ENCODE results near the gene SPATC1L.

The SPATC1L gene

DNA sequence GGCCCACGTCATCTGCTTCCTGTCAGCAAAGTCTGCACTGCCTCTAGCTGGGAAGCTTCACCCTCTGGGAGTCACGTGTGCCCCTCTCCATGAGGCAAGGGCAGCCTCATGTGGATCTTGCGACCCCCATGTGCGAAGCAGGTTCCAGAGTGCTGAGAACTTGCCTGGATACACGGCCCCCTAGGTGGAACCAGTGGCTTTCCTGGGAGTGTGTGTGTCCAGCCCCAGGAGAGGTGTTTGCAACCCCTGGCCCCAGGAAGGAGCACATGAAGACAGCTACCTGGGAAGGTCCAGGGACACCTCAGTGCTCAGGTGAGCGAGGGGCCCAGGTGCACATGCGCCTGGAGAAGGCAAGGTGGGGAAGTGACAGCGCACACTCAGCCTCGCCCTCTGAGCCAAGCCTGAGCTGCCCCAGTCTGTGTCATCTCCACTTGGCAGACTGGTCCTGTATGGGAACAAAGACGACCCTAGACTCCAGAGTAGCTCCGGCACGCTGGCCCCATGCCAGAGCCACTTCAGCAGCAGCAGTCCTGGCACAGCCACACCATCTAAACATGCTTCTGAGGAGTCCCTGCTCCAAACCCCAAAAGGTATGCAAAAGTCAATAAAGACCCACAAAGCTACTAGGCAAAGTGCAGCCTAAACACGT is 35.5 kb upstream of the SPATC1L start:
- TF ChIP-seq GATA3 (IDR thresholded peaks at IDR 0.05; ENCODE audit: low read depth, low read length) (no peak), GATA2 (IDR thresholded peaks at IDR 0.05; ENCODE audit: low read depth, low read length) (no peak)

DNA sequence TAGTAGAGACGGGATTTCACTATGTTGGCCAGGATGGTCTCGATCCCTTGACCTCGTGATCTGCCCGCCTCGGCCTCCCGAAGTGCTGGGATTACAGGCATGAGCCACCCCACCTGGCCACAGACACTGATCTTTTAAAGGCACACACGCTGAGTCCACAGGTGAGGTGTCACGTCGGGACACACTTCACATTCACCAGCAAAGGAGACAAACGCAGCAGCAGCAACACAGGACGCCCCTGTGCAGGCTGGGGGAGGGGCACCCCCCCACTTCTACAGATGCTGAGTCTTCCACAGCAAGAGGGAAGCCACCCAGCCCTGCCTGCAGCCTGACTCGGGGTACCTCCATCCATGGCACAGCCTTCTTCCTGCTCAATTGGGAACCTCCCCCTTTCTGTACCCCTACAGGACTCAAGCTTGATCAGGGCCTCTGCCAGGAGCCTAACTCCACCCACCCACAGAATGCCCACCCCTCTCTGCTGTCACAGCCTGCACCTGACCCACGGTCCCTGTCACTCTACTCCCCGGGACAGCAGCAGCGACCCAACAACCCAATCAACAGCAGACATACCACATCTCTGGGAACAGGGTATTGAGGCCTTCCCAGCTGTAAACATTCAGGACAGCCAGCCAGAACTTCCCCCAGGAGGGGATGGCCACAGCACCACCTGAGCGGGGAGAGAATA is 34.8 kb upstream of the SPATC1L start:
- TF ChIP-seq GATA2 (IDR thresholded peaks at IDR 0.05; ENCODE audit: low read depth, low read length) (no peak), GATA3 (IDR thresholded peaks at IDR 0.05; ENCODE audit: low read depth, low read length) (no peak)

DNA sequence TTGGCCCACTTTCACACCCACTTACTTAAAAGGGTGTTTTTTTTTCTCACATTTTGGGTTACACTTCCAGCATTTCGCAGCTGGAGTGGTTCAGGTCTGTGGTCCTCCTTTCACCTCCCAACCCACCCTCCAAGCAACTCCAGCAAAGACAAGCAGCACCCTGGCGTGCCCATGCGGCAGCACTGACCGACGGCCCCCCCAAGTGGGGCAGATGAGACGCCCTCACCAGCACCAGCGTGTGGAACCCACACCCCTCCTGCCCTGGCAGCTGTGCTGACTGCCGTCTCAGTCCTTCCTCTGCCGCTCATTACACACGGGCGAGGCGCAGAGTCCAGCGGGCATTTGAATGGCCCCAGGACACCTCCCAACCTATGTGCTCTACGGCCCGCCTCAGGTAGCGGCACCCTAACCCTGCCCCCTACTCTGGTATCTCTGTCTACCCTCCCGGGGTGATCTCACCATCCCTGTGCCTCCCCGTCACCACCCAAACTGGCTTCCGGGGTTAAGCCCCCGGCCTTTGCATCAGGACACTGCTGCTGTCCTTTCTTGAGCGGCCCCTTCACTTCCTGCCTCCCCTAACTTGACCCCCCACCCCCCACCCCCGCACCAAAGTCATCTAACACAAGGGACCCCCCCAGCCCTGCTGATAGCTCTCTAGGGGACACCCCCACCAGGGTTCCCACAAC is 33.4 kb upstream of the SPATC1L start:
- TF ChIP-seq GATA2 (IDR thresholded peaks at IDR 0.05; ENCODE audit: low read depth, low read length) (no peak), GATA3 (IDR thresholded peaks at IDR 0.05; ENCODE audit: low read depth, low read length) (no peak)

DNA sequence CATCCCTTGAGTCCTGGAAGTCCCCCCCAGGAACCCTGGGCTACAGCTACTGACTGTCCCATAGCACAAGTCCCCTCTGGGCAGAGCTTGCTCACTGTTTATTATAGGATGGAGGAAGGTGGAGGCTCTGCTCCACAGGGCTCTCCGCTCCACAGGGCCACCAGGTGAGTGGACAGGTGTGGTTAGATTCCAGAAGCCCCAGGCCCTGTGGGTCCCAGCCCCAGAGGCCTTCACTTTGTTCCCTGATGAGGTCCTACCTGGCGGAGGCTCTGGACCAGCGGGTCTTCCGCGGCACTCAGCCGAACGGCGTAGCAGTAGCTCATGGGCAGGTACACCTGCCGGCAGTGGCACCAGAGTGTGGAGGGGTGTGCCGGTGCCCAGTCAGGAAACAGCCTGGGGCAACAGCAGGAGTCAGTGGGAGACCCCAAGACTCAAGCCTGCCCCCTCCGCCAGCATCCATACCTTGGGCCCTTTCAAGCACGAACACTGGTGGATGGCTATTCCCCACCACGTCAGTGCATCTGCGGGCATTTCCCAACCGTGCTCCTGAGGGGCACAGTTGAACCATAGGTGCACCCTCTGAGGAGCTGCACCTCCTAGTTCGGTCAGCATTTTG is 32.0 kb upstream of the SPATC1L start:
- no peak for TF ChIP-seq GATA3 (IDR thresholded peaks at IDR 0.05; ENCODE audit: low read depth, low read length)
- no peak for TF ChIP-seq GATA2 (IDR thresholded peaks at IDR 0.05; ENCODE audit: low read depth, low read length)

DNA sequence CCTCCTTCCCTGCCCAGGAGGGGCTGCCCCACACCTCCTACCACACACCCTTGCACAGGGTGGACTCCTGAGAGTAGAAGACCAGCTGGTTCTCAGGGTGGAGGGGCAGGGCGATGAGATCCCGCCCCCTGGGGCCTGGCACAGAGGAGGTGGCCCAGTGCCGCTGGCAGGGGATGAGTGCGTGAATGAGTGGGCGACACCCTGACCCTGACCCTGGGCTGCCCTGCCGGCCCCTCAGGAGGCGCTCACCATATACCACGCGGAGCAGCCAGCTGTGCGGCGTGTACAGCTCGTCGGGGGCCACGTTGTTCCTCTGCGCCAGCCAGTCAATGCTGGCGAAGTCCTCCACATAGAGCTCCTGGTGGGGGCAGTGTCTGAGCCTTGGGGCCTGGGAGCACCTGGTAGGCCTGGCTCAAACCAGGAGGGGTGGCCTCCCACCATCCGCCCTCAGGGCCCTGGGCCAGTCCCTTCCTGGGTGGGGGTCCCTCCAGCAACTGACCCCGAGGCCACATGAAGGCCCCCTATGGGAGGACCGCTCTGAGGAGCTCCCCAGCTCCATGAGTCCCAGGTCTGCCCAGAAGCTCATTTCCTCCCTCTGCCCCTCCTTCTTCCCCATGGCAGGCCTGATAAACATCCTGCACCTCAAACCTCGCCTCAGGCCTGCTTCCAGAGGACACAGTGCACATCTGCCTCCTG is 31.3 kb upstream of the SPATC1L start:
- TF ChIP-seq GATA3 (IDR thresholded peaks at IDR 0.05; ENCODE audit: low read depth, low read length) = no peak

DNA sequence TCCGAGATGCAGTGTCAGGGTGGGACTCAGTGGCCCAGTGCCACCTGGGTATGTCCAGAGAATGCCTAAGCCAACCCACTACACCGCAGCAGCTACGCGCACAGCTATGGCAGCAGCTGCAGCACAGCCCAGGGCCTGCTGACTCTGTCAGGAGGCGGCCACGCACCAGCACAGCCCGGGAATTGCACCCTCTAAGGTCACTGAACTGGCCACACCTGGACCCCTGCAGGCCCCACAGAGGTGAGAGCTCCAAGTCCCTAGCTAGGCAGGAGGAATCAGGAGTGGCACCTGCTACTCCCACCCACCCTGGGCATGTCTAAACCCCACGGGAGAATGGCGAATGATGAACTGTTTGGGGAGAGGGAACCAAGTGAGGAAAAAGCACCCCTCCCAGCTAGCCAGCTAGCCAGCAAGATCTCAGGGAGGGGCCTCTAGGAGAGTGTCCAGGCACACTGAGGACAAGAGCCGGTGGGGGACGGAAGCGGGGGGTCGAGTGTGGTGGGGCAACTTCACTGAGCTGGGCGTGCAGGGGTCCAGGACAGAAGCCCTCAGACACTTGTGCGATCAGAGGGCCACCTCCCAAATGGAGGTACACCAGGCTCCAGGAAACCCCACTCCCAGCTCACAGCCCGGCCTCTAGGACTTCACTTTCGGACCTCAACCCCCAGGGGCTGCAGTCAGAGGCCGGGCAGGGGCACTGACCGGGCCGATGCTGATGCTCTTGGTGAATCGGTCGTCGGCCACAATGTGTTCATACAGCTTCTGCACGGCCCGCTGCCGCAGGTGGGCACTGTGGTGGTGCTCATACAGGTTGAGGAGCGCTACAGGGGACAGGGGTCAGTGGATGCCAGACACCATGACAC is 30.4 kb upstream of the SPATC1L start:
- TF ChIP-seq GATA2 (IDR thresholded peaks at IDR 0.05; ENCODE audit: low read depth, low read length) (no peak), GATA3 (IDR thresholded peaks at IDR 0.05; ENCODE audit: low read depth, low read length) (no peak)

DNA sequence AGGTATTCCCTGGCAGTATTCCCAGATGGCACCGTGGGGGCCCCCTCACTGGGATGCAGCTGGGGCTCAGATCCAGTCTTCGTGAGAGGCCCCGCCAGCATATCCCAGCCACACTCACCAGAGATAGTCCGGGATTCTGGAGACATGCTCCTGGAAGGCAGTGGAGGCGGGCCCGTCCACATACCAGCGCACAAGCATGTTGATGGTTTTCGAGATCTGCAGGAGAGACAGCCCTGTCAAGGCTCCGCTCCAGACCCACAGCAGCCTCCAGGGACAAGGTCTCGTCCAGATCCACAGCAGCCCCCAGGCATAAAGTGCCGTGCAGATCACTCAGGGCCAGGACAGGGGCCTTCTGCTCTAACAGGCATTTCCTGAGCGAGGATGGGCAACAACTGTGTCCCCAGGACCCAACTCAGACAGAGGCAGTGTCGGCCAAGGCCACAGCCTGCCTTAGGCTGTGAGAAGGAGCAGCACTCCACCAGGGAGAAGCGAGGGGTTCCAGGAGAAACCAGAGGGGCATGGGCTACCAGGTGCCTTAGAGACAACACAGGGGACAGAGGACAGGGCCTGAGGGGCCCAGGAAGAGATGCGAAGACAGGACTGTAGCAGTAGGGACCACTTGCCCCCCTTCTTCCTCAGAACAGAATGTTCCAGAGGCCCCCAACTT is 29.5 kb upstream of the SPATC1L start:
- TF ChIP-seq GATA2 (IDR thresholded peaks at IDR 0.05; ENCODE audit: low read depth, low read length) (no peak), GATA3 (IDR thresholded peaks at IDR 0.05; ENCODE audit: low read depth, low read length) (no peak)

DNA sequence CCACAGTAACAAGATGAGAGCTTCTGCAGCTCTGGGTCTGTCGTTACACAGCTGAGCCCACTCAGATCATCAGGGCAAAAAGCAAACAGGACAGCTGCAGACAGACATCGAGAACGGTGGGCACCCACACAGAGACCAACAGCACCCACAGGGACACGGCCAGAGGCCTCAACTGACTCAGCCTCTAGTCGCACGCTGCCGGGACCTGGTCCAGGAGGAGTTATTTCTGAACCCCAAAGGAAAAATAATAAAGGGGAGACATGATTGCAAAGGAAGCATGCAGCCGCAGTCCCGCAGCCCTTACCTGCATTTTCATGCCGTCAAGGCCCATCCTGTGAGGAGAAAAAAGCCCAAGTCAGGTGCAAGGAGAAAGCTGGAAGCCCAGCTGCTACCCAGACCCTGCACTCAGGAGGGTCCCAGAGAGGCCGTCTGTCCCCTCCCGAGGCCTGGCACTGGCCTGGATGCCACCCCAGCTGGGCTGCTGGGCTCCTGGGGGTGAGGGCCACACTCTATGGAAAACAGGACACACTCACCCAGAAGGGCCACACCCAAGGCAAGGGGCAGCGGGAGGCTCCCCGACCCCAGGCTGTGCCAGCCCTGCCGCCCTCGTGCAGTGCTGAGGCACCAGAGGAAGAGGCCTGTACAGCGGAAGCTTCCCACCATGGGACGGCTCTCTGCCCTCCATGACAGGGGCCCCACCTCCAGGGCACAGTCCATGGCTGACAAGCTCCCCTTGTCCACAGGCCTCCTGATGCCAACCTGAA is 28.6 kb upstream of the SPATC1L start:
- TF ChIP-seq GATA3 (IDR thresholded peaks at IDR 0.05; ENCODE audit: low read depth, low read length) = no peak
- TF ChIP-seq GATA2 (IDR thresholded peaks at IDR 0.05; ENCODE audit: low read depth, low read length) = no peak

DNA sequence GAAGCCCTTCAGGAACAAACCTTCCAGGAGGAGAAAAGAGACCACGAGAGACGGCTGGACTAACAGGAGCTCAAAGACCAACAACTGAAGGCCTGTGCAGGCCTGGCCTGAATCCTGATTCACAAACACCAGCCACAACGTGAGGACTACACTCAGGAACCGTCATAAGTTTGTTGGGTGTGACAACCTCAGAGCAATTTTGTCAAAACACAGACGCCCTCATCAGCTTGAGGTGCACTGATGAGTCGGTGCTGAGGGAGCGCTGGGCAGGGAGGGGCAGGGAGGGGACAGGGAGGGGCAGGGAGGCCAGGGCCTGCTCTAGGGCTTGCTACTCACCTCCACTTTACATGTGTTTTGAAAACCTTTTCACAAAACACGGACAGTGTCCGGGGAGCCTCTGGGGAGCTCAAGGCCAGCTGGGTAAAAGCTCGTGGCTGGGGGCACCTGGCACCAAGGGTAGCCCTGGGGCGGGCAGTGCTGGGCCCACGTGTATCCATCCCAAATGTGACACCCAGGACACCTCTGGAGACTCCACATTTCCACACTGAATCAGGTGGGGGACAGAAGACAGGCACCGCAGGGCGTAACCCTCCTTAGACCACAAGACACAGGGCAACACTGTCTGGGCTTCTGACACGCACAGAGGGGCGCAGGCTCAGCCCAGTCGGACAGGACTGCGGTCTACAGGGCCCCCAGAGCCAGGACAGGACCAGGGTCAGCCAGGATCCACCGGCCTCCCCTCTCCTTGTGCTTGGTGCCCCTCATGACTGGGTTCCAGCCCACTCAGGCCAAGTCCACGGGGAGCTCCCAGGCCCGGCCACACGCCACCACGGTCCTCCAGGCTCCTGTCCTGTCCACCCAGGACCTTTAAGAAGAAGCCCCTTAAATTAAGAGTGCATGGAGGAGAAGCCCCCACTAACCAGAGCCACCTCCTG is 27.8 kb upstream of the SPATC1L start:
- TF ChIP-seq GATA2 (IDR thresholded peaks at IDR 0.05; ENCODE audit: low read depth, low read length) = no peak
- no peak for TF ChIP-seq GATA3 (IDR thresholded peaks at IDR 0.05; ENCODE audit: low read depth, low read length)

DNA sequence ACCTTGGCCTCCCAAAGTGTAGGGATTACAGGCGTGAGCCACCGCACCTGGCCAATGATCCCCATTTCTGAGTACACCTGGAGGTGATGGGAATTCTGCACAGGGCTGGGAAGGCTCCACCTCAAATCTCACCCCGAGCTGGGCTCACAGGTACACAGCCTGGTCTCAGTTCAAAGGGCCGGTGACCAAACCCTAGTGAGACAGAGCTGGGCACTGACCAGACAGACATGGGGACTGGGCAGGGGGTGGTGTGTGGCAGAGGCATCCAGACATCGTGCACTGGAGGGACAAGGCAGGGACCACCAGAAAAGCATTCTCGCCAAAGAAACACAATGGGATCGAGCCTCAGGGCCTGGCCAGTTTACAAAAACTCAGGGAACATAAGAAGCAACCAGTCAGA is 27.1 kb upstream of the SPATC1L start:
- TF ChIP-seq GATA3 (IDR thresholded peaks at IDR 0.05; ENCODE audit: low read depth, low read length) (no peak), GATA2 (IDR thresholded peaks at IDR 0.05; ENCODE audit: low read depth, low read length) (no peak)
